ENCODE results near the gene OR56A1. TPM values are rescaled to one million over a fixed set of nuclear protein-coding genes. Genes with fewer than 3 reads are reported as not detected.
A peak's percentile ranks its signal among the peaks of the same experiment; 100 is the strongest.

Gene OR56A1
- total RNA-seq, 1 donor from 2014 or later, result 0.13 TPM

DNA sequence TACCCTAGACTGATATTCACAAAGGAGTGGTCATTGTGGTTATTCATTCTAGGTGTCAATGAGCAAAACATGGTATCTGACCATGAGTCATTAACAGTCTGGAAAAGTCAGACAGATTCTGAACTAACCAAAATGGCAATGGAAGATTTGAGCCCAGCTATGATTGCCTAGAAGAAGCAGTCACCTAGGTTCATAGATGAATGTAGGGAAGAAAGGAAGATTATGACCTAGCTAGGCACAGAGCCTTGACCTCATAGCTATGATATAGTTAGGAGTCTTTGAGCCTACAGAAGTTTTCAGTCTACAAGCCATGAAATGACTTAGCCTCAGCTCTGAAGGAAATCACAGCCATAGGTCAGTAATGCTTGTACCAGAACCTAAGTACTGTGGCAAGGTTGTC lies 24.2 kb downstream of the OR56A1 start:
- TF ChIP-seq CTCF (IDR thresholded peaks at IDR 0.05; ENCODE audit: unreplicated experiment), result no peak
- no peak for DNase-seq (ENCODE audit: low spot score in 2 of 2, unreplicated experiment in 2 of 2)
- peaks cover 47% of the 10 kb centered on the region for H3K27me3 Mint-ChIP-seq (ENCODE audit: low read depth)
- H3K4me3 Mint-ChIP-seq, result no peak overlapping the region
- no peaks in the 10 kb centered on the region for H3K36me3 Mint-ChIP-seq
- H3K4me1 Mint-ChIP-seq, result no peaks in the 10 kb centered on the region
- H3K27ac Mint-ChIP-seq, result no peak overlapping the region
- H3K9me3 Mint-ChIP-seq, result no peaks in the 10 kb centered on the region

DNA sequence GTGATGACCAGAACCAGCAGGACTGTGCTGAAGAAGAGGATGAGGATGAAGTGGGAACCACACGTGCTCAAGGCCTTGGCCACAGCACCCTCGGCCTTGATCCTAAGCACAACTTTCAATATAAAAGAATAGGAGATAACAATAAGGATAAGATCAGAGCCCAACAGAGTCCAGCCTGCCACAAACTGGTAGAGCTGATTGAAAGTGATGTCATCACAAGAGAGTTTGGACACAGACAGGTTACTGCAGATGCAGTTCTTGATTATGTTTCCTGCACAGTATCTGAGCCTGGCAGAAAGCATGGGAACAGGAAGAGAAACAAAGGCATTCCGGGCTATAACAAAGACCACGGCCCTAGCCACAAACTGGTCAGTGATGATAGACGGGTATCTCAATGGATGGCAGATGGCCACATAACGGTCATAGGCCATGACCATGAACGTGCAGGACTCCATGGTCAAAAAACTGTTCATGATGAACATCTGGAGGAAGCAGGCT lies 28.3 kb downstream of the OR56A1 start:
- Mint-ChIP-seq H3K9me3 (peaks cover 4% of the 10 kb centered on the region), H3K4me1 (no peaks in the 10 kb centered on the region), H3K27me3 (ENCODE audit: low read depth) (peaks cover 39% of the 10 kb centered on the region), H3K27ac (no peak overlapping the region), H3K4me3 (no peak overlapping the region), H3K36me3 (no peaks in the 10 kb centered on the region)
- TF ChIP-seq CTCF (IDR thresholded peaks at IDR 0.05; ENCODE audit: unreplicated experiment), result no peak
- no peak for DNase-seq (ENCODE audit: low spot score in 2 of 2, unreplicated experiment in 2 of 2)

- H3K36me3 Mint-ChIP-seq, result no peaks in the 10 kb centered on the region
- no peak for DNase-seq (ENCODE audit: low spot score in 2 of 2, unreplicated experiment in 2 of 2)
- H3K4me3 Mint-ChIP-seq, result no peak overlapping the region
- no peak for TF ChIP-seq CTCF (IDR thresholded peaks at IDR 0.05; ENCODE audit: unreplicated experiment)
- peaks cover 3% of the 10 kb centered on the region for H3K9me3 Mint-ChIP-seq
- peaks cover 47% of the 10 kb centered on the region for H3K27me3 Mint-ChIP-seq (ENCODE audit: low read depth)
- H3K27ac Mint-ChIP-seq, result no peak overlapping the region
- H3K4me1 Mint-ChIP-seq, result no peaks in the 10 kb centered on the region
Measured at GRCh38 chr11:5994791-5995190, 35.8 kb downstream of the OR56A1 start.

DNA sequence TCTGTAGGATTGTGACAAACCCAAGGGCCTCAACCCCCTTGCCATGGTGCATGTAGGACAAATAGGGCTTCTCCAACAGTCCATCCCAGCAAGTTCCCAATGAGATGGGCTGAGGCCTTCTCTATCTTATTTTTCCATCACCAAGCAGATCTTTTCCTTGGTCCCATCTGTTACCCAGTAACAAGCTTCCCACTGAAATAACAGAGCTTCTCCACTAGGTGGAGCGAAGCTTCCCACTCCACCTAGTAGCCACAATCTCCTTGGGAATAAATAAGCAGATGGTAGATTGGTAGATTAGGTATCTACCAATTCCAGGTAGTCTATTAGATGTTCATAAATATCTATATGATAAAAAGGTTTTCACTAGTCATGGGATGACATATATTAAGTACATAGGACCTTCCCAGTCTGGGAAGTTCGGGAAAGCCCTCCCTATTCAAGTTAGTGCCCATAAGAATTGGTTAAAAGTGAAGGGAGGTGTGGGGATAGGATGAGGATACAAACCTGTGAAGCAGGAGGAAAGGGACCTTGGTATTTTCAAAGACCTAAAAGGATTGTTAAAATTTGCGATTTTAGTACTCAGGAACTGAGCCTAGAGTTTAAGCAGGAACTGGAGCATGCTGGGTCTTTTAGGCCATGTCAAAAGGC lies 37.8 kb downstream of the OR56A1 start:
- DNase-seq (ENCODE audit: low spot score in 2 of 2, unreplicated experiment in 2 of 2), result no peak
- Mint-ChIP-seq H3K9me3 (no peaks in the 10 kb centered on the region), H3K36me3 (no peaks in the 10 kb centered on the region), H3K4me3 (no peak overlapping the region), H3K27me3 (ENCODE audit: low read depth) (peaks cover 44% of the 10 kb centered on the region), H3K27ac (no peak overlapping the region), H3K4me1 (no peaks in the 10 kb centered on the region)
- peak; percentile 67 for TF ChIP-seq CTCF (IDR thresholded peaks at IDR 0.05; ENCODE audit: unreplicated experiment)

DNA sequence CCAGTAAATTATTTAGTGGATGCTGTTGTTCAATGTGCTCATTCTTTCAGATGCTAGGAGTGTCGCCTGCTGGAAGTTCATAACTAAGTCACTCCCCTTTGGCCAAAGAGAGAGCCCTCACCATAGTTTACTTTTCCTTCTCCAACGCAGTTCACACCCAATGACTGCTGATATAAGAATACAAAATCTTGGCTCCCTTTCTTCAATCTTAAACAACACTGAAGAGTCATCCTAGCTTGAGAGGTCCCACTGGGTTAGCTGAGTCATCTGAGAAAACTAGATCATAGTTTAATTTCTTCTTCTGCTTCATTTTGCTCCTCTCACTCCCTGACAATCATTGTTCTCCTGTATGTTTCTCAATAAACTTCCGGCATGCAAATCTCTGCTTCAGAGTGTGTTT lies 38.4 kb downstream of the OR56A1 start:
- Mint-ChIP-seq H3K4me3 (no peak overlapping the region), H3K4me1 (no peaks in the 10 kb centered on the region), H3K27ac (no peak overlapping the region), H3K27me3 (ENCODE audit: low read depth) (peaks cover 44% of the 10 kb centered on the region), H3K36me3 (no peaks in the 10 kb centered on the region), H3K9me3 (no peaks in the 10 kb centered on the region)
- no peak for TF ChIP-seq CTCF (IDR thresholded peaks at IDR 0.05; ENCODE audit: unreplicated experiment)
- no peak for DNase-seq (ENCODE audit: low spot score in 2 of 2, unreplicated experiment in 2 of 2)
